K562 (cell line): ENCODE results near the gene TMEM129. TPM values are rescaled to one million over a fixed set of nuclear protein-coding genes. Genes with fewer than 3 reads are reported as not detected.

Experiments used
- ASH1L ChIP-seq: fragments of 450-650 bp; IDR thresholded peaks from 2 replicates; pipeline ENCODE4 v1.6.1; 2018; ENCODE audit warnings: borderline replicate concordance, mild to moderate bottlenecking, low read depth; ENCODE audit not compliant: partially characterized antibody
- EHMT2 ChIP-seq: fragments of 450-650 bp; IDR thresholded peaks from 2 replicates; pipeline ENCODE4 v1.6.1; 2018; ENCODE audit warnings: antibody characterized with exemption
- GATAD2A ChIP-seq: fragments of 450-650 bp; IDR thresholded peaks from 2 replicates; pipeline ENCODE4 v1.6.1; 2017
- HNRNPUL1 ChIP-seq: fragments of 200-400 bp; formaldehyde crosslinking; IDR thresholded peaks from 2 replicates; pipeline ENCODE4 v1.6.1; 2017; ENCODE audit warnings: low read length
- KLF10 ChIP-seq: fragments of 250-450 bp; sonication (Bioruptor Pico); IDR thresholded peaks from 2 replicates; pipeline ENCODE4 v1.6.1; 2021; ENCODE audit warnings: matching md5 sums
- MTA3 ChIP-seq: fragments of 450-650 bp; formaldehyde crosslinking; IDR thresholded peaks from 2 replicates; pipeline ENCODE4 v1.6.1; 2017; ENCODE audit warnings: mild to moderate bottlenecking, borderline replicate concordance
- MYBL2 ChIP-seq, 2 experiments: fragments of 450-650 bp in 1 of 2; sonication (generic) in 1 of 2; formaldehyde crosslinking in 1 of 2; IDR thresholded peaks; 2 replicates each; pipeline versions ENCODE4 v1.6.1 to v1.8.1; 2017 to 2022; ENCODE audit warnings: borderline replicate concordance in 1 of 2, inconsistent platforms in 1 of 2, low read depth in 1 of 2, mild to moderate bottlenecking in 1 of 2, missing genetic modification reagents in 1 of 2, moderate library complexity in 1 of 2
- POLR2AphosphoS2 ChIP-seq: IDR thresholded peaks from 2 replicates; pipeline ENCODE4 v1.6.1; 2012; ENCODE audit warnings: low read length, improper control_type of control experiment
- SOX6 ChIP-seq: fragments of 450-650 bp; IDR thresholded peaks from 2 replicates; pipeline ENCODE4 v1.6.1; 2014; ENCODE audit warnings: mild to moderate bottlenecking
- polyA plus RNA-seq, 8 experiments: library from polyadenylated mRNA; depleted of rRNA in 4 of 8; stranded (reverse) in 5 of 8; unstranded in 3 of 8; fragments of >200 nt; fragmentation: Nextera tagmentation in 2 of 8; fragmentation: Illumina TruSeq in 1 of 8; extraction: Ambion mirVana in 2 of 8; extraction: Trizol in 1 of 8; gene quantifications; 2 replicates each; pipeline versions ENCODE4 v1.2.1 to v1.2.3, GENCODE V29; 2011 to 2014; ENCODE audit warnings: inconsistent platforms in 1 of 8, missing spikeins in 1 of 8
- total RNA-seq, 7 experiments: library from RNA; depleted of rRNA in 6 of 7; stranded (reverse); fragments of >200 nt in 6 of 7; fragmentation: Illumina TruSeq in 2 of 7; extraction: Trizol in 2 of 7; gene quantifications; 2 replicates each; pipeline versions ENCODE4 v1.2.1 to v1.2.3, GENCODE V29; 2011 to 2021; ENCODE audit warnings: low replicate concordance in 1 of 7
- TF ChIP-seq, protein P1 (sequence below): sonication (generic); formaldehyde crosslinking; IDR thresholded peaks from 2 replicates; pipeline ENCODE4 v1.8.0; 2022; ENCODE audit warnings: missing genetic modification reagents, mild to moderate bottlenecking, borderline replicate concordance

The TMEM129 gene
- total and polyA plus RNA-seq, 9 of the 15 experiments (the other 6 are each of a cell fraction or from before 2014, with no cell fraction given): 0.34 to 47.2 (median 18.8) TPM

GRCh38 chr4:1693131-1693896, 27.8 kb downstream of the TMEM129 start (continued):
- no peak for TF ChIP-seq POLR2AphosphoS2
- no peak for TF ChIP-seq KLF10 (CRISPR knock-in tag)
- TF ChIP-seq EHMT2: no peak
- no peak for TF ChIP-seq MTA3
- TF ChIP-seq SOX6: no peak
- no peak for TF ChIP-seq GATAD2A
- TF ChIP-seq, protein P1, sequence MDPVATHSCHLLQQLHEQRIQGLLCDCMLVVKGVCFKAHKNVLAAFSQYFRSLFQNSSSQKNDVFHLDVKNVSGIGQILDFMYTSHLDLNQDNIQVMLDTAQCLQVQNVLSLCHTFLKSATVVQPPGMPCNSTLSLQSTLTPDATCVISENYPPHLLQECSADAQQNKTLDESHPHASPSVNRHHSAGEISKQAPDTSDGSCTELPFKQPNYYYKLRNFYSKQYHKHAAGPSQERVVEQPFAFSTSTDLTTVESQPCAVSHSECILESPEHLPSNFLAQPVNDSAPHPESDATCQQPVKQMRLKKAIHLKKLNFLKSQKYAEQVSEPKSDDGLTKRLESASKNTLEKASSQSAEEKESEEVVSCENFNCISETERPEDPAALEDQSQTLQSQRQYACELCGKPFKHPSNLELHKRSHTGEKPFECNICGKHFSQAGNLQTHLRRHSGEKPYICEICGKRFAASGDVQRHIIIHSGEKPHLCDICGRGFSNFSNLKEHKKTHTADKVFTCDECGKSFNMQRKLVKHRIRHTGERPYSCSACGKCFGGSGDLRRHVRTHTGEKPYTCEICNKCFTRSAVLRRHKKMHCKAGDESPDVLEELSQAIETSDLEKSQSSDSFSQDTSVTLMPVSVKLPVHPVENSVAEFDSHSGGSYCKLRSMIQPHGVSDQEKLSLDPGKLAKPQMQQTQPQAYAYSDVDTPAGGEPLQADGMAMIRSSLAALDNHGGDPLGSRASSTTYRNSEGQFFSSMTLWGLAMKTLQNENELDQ (CRISPR knock-in tag): no peak
- TF ChIP-seq ASH1L: no peak
- no peak for TF ChIP-seq HNRNPUL1
- peak; percentile 38; the same call in 1 of the 2 replicates for TF ChIP-seq MYBL2 (IDR thresholded peaks at IDR 0.05; ENCODE audit: low read depth)
- TF ChIP-seq MYBL2 (CRISPR knock-in tag; IDR thresholded peaks at IDR 0.05; ENCODE audit: borderline replicate concordance): no peak
